Measurements from ENCODE around the gene NHP2. TPM values are rescaled to one million over a fixed set of nuclear protein-coding genes. Genes with fewer than 3 reads are reported as not detected.

Gene NHP2
- total RNA-seq, 1 experiment from 2014 or later, result 263 TPM

DNA sequence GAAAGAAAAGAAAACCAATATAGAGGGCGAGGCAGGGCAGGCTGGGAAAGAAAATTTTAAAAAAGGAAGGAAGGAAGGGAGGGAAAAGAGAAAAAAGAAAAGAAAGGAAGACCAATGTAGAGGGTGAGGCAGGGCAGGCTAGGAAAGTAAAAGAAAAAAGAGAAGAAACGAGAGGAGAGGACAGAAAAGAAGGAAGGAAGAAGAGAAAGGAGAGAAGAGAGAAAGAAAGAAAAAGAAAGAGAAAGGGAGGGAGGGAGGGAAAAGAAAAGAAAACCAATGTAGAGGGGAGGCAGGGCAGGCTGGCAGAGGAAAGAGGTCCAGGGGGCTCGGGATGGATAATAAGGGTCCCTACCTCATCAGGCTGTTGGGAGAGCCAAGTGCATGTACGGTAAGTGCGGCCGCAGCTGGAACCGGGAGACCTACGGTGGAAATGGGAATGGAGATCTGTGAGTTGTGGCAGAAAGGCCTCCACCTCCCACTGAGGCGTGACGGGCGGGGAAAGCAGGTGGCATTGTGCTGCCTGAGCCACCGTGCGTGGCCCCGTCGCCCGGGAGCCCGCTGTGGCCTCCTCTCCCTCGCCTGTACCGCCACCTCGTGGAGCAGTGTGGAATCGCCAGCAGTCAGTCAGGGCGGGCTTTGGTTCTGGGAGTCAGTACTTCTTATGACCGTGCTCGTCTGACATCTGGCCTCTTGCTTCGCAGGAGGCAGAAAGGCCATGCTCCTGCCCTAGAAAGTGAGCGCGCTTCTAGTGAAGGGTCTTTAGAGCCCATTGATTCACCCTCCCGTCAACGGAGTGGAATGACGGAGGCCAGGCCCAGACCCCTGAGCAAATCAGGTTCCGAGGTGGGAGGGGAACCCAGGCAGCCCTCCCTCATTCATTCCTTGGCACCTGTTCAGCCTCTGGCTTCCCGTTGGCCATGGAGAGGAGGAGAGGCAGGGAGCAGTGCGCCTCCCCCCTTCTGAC lies 10.4 kb upstream of the NHP2 start (continued):
- TF ChIP-seq, protein P1, sequence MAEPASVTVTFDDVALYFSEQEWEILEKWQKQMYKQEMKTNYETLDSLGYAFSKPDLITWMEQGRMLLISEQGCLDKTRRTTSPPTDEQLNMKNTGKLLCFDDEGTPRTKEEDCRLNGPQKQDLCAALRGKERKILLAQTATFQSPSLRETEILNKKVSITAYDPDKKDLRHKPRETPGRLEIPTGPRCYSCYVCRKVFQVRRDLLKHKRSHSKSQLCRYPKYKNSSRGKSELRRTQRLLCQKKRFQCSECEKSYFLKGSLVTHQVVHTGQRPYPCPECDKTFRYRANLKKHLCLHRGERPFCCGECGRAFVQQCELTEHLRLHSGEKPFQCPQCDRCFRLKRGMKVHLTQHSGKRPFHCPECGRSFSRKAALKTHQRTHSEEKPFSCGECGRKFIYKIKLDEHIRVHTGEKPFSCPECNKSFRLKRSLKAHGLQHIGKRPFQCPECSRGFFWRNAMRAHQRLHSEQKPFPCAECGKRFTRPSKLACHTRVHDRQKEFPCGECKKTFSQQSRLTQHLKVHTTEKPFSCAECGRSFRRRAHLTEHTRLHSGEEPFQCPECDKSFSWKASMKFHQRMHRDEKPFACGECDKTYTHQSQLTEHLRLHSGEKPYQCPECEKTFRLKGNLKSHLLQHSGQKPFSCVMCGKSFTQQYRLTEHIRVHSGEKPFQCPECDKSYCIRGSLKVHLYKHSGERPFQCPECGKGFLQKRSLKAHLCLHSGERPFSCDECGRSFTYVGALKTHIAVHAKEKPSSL (CRISPR knock-in tag; conservative IDR thresholded peaks at IDR 0.05), result no peak
- TF ChIP-seq, protein P2, sequence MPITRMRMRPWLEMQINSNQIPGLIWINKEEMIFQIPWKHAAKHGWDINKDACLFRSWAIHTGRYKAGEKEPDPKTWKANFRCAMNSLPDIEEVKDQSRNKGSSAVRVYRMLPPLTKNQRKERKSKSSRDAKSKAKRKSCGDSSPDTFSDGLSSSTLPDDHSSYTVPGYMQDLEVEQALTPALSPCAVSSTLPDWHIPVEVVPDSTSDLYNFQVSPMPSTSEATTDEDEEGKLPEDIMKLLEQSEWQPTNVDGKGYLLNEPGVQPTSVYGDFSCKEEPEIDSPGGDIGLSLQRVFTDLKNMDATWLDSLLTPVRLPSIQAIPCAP (CRISPR knock-in tag; IDR thresholded peaks at IDR 0.05), result no peak
- TF ChIP-seq JAZF1 (CRISPR knock-in tag; IDR thresholded peaks at IDR 0.05) (no peak), ZNF263 (CRISPR knock-in tag; IDR thresholded peaks at IDR 0.05; ENCODE audit: low read depth) (no peak), PRRX2 (CRISPR knock-in tag; IDR thresholded peaks at IDR 0.05) (no peak), RORB (CRISPR knock-in tag; IDR thresholded peaks at IDR 0.05) (no peak), FOXK1 (CRISPR knock-in tag; IDR thresholded peaks at IDR 0.05) (no peak), MXD4 (CRISPR knock-in tag; IDR thresholded peaks at IDR 0.05; ENCODE audit: borderline replicate concordance) (no peak), ZNF121 (CRISPR knock-in tag; IDR thresholded peaks at IDR 0.05) (peak; percentile 77), ZNF138 (CRISPR knock-in tag; conservative IDR thresholded peaks at IDR 0.05) (no peak), SMAD4 (CRISPR knock-in tag; IDR thresholded peaks at IDR 0.05) (no peak), HMGA2 (CRISPR knock-in tag; IDR thresholded peaks at IDR 0.05) (no peak), ZNF232 (CRISPR knock-in tag; IDR thresholded peaks at IDR 0.05) (0 out of 2 replicates have a peak, but pooled peaks have one; percentile 30), ZNF396 (CRISPR knock-in tag; IDR thresholded peaks at IDR 0.05; ENCODE audit: borderline replicate concordance) (no peak), NR3C1 (CRISPR knock-in tag; conservative IDR thresholded peaks at IDR 0.05; ENCODE audit: low read depth) (no peak), MYBL2 (CRISPR knock-in tag; IDR thresholded peaks at IDR 0.05) (no peak), TCF7 (CRISPR knock-in tag; IDR thresholded peaks at IDR 0.05; ENCODE audit: low read depth) (no peak), CREB1 (CRISPR knock-in tag; IDR thresholded peaks at IDR 0.05) (no peak), FOXJ3 (CRISPR knock-in tag; IDR thresholded peaks at IDR 0.05; ENCODE audit: borderline replicate concordance) (no peak), RELA (CRISPR knock-in tag; IDR thresholded peaks at IDR 0.05; ENCODE audit: borderline replicate concordance) (no peak), TEAD1 (CRISPR knock-in tag; IDR thresholded peaks at IDR 0.05) (no peak), NR1H2 (CRISPR knock-in tag; IDR thresholded peaks at IDR 0.05) (no peak)
- TF ChIP-seq, protein P3, sequence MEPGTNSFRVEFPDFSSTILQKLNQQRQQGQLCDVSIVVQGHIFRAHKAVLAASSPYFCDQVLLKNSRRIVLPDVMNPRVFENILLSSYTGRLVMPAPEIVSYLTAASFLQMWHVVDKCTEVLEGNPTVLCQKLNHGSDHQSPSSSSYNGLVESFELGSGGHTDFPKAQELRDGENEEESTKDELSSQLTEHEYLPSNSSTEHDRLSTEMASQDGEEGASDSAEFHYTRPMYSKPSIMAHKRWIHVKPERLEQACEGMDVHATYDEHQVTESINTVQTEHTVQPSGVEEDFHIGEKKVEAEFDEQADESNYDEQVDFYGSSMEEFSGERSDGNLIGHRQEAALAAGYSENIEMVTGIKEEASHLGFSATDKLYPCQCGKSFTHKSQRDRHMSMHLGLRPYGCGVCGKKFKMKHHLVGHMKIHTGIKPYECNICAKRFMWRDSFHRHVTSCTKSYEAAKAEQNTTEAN (CRISPR knock-in tag; IDR thresholded peaks at IDR 0.05), result no peak
- TF ChIP-seq, protein P4, sequence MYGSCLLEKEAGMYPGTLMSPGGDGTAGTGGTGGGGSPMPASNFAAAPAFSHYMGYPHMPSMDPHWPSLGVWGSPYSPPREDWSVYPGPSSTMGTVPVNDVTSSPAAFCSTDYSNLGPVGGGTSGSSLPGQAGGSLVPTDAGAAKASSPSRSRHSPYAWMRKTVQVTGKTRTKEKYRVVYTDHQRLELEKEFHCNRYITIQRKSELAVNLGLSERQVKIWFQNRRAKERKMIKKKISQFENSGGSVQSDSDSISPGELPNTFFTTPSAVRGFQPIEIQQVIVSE (CRISPR knock-in tag; IDR thresholded peaks at IDR 0.05; ENCODE audit: borderline replicate concordance), result no peak
- TF ChIP-seq, protein P5, sequence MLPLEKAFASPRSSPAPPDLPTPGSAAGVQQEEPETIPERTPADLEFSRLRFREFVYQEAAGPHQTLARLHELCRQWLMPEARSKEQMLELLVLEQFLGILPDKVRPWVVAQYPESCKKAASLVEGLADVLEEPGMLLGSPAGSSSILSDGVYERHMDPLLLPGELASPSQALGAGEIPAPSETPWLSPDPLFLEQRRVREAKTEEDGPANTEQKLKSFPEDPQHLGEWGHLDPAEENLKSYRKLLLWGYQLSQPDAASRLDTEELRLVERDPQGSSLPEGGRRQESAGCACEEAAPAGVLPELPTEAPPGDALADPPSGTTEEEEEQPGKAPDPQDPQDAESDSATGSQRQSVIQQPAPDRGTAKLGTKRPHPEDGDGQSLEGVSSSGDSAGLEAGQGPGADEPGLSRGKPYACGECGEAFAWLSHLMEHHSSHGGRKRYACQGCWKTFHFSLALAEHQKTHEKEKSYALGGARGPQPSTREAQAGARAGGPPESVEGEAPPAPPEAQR (CRISPR knock-in tag; IDR thresholded peaks at IDR 0.05), result no peak
- TF ChIP-seq, protein P6, sequence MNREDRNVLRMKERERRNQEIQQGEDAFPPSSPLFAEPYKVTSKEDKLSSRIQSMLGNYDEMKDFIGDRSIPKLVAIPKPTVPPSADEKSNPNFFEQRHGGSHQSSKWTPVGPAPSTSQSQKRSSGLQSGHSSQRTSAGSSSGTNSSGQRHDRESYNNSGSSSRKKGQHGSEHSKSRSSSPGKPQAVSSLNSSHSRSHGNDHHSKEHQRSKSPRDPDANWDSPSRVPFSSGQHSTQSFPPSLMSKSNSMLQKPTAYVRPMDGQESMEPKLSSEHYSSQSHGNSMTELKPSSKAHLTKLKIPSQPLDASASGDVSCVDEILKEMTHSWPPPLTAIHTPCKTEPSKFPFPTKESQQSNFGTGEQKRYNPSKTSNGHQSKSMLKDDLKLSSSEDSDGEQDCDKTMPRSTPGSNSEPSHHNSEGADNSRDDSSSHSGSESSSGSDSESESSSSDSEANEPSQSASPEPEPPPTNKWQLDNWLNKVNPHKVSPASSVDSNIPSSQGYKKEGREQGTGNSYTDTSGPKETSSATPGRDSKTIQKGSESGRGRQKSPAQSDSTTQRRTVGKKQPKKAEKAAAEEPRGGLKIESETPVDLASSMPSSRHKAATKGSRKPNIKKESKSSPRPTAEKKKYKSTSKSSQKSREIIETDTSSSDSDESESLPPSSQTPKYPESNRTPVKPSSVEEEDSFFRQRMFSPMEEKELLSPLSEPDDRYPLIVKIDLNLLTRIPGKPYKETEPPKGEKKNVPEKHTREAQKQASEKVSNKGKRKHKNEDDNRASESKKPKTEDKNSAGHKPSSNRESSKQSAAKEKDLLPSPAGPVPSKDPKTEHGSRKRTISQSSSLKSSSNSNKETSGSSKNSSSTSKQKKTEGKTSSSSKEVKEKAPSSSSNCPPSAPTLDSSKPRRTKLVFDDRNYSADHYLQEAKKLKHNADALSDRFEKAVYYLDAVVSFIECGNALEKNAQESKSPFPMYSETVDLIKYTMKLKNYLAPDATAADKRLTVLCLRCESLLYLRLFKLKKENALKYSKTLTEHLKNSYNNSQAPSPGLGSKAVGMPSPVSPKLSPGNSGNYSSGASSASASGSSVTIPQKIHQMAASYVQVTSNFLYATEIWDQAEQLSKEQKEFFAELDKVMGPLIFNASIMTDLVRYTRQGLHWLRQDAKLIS (CRISPR knock-in tag; IDR thresholded peaks at IDR 0.05; ENCODE audit: borderline replicate concordance), result no peak
- TF ChIP-seq, protein P7, sequence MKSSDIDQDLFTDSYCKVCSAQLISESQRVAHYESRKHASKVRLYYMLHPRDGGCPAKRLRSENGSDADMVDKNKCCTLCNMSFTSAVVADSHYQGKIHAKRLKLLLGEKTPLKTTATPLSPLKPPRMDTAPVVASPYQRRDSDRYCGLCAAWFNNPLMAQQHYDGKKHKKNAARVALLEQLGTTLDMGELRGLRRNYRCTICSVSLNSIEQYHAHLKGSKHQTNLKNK (CRISPR knock-in tag; IDR thresholded peaks at IDR 0.05), result no peak
